ENCODE results near the gene ABCD1.

ABCD1 gene

GRCh38 chrX:153778181-153778580 lies 53.5 kb downstream of the ABCD1 start:
- TF ChIP-seq POLR2A (IDR thresholded peaks at IDR 0.05; ENCODE audit: low read depth, low read length) (no peak), POLR2AphosphoS5 (IDR thresholded peaks at IDR 0.05; ENCODE audit: low read depth, low read length) (no peak), TAF1 (IDR thresholded peaks at IDR 0.05; ENCODE audit: borderline replicate concordance, low read depth, low read length) (no peak)
- no peak for FAIRE-seq

GRCh38 chrX:153778684-153779101 lies 54.0 kb downstream of the ABCD1 start:
- TF ChIP-seq POLR2A (IDR thresholded peaks at IDR 0.05; ENCODE audit: low read depth, low read length), result no peak
- DNase-seq (ENCODE audit: insufficient read length), result no peak
- FAIRE-seq, result no peak

More at GRCh38 chrX:153778181-153778580, 53.5 kb downstream of the ABCD1 start:
- no peak for DNase-seq (ENCODE audit: insufficient read length)

- DNase-seq (ENCODE audit: insufficient read length) (no peak), FAIRE-seq (no peak)
- TF ChIP-seq TAF1 (IDR thresholded peaks at IDR 0.05; ENCODE audit: borderline replicate concordance, low read depth, low read length), result no peak
- no peak for TF ChIP-seq POLR2AphosphoS5 (IDR thresholded peaks at IDR 0.05; ENCODE audit: low read depth, low read length)
- TF ChIP-seq POLR2A (IDR thresholded peaks at IDR 0.05; ENCODE audit: low read depth, low read length), result no peak
These were observed 55.4 kb downstream of the ABCD1 start for GRCh38 chrX:153779891-153780677.

- TF ChIP-seq POLR2AphosphoS5 (IDR thresholded peaks at IDR 0.05; ENCODE audit: low read depth, low read length) (no peak), TAF1 (IDR thresholded peaks at IDR 0.05; ENCODE audit: borderline replicate concordance, low read depth, low read length) (no peak)
- no peak for DNase-seq (ENCODE audit: insufficient read length)
- no peak for FAIRE-seq
These were observed 56.2 kb downstream of the ABCD1 start, which contains the start of gene SRPK3 for GRCh38 chrX:153780678-153781427. SRPK3 (plus strand) TSS chrX:153781041; CDS start chrX:153781087, 46 bp downstream.

- TF ChIP-seq TAF1 (IDR thresholded peaks at IDR 0.05; ENCODE audit: borderline replicate concordance, low read depth, low read length) (no peak), POLR2A (IDR thresholded peaks at IDR 0.05; ENCODE audit: low read depth, low read length) (no peak), POLR2AphosphoS5 (IDR thresholded peaks at IDR 0.05; ENCODE audit: low read depth, low read length) (no peak)
- no peak for DNase-seq (ENCODE audit: insufficient read length)
- no peak for FAIRE-seq
These were observed 56.9 kb downstream of the ABCD1 start for GRCh38 chrX:153781428-153782047.

- no peak for FAIRE-seq
- TF ChIP-seq POLR2AphosphoS5 (IDR thresholded peaks at IDR 0.05; ENCODE audit: low read depth, low read length) (no peak), POLR2A (IDR thresholded peaks at IDR 0.05; ENCODE audit: low read depth, low read length) (no peak), TAF1 (IDR thresholded peaks at IDR 0.05; ENCODE audit: borderline replicate concordance, low read depth, low read length) (no peak)
- DNase-seq (ENCODE audit: insufficient read length), result no peak
These were observed 57.7 kb downstream of the ABCD1 start for GRCh38 chrX:153782313-153782712.

GRCh38 chrX:153782871-153783270 lies 58.2 kb downstream of the ABCD1 start:
- DNase-seq (ENCODE audit: insufficient read length) (no peak), FAIRE-seq (no peak)
- TF ChIP-seq POLR2A (IDR thresholded peaks at IDR 0.05; ENCODE audit: low read depth, low read length) (no peak), TAF1 (IDR thresholded peaks at IDR 0.05; ENCODE audit: borderline replicate concordance, low read depth, low read length) (no peak), POLR2AphosphoS5 (IDR thresholded peaks at IDR 0.05; ENCODE audit: low read depth, low read length) (no peak)

- FAIRE-seq, result no peak
- DNase-seq (ENCODE audit: insufficient read length), result no peak
- TF ChIP-seq POLR2AphosphoS5 (IDR thresholded peaks at IDR 0.05; ENCODE audit: low read depth, low read length) (no peak), POLR2A (IDR thresholded peaks at IDR 0.05; ENCODE audit: low read depth, low read length) (no peak), TAF1 (IDR thresholded peaks at IDR 0.05; ENCODE audit: borderline replicate concordance, low read depth, low read length) (no peak)
These were observed 58.8 kb downstream of the ABCD1 start for GRCh38 chrX:153783378-153784013.

GRCh38 chrX:153784325-153784967 lies 59.8 kb downstream of the ABCD1 start:
- TF ChIP-seq POLR2A (IDR thresholded peaks at IDR 0.05; ENCODE audit: low read depth, low read length) (no peak), POLR2AphosphoS5 (IDR thresholded peaks at IDR 0.05; ENCODE audit: low read depth, low read length) (peak; percentile 56; the same call in 1 of the 2 replicates)
- DNase-seq (ENCODE audit: insufficient read length), result no peak
- FAIRE-seq, result no peak

GRCh38 chrX:153786669-153787068 lies 62.0 kb downstream of the ABCD1 start:
- DNase-seq (ENCODE audit: insufficient read length) (no peak), FAIRE-seq (no peak)
- TF ChIP-seq POLR2AphosphoS5 (IDR thresholded peaks at IDR 0.05; ENCODE audit: low read depth, low read length), result no peak
- TF ChIP-seq TAF1 (IDR thresholded peaks at IDR 0.05; ENCODE audit: borderline replicate concordance, low read depth, low read length), result no peak
- TF ChIP-seq POLR2A (IDR thresholded peaks at IDR 0.05; ENCODE audit: low read depth, low read length), result no peak

GRCh38 chrX:153789654-153790053 lies 65.0 kb downstream of the ABCD1 start:
- FAIRE-seq (no peak), DNase-seq (ENCODE audit: insufficient read length) (no peak)
- TF ChIP-seq TAF1 (IDR thresholded peaks at IDR 0.05; ENCODE audit: borderline replicate concordance, low read depth, low read length), result no peak
- no peak for TF ChIP-seq POLR2A (IDR thresholded peaks at IDR 0.05; ENCODE audit: low read depth, low read length)
- TF ChIP-seq POLR2AphosphoS5 (IDR thresholded peaks at IDR 0.05; ENCODE audit: low read depth, low read length), result no peak
